Measurements from ENCODE around the gene CDC6. TPM values are rescaled to one million over a fixed set of nuclear protein-coding genes. Genes with fewer than 3 reads are reported as not detected.

Gene CDC6
- total and polyA plus RNA-seq, 2 of the 8 experiments (the other 6 are each of a cell fraction or from before 2014, with no cell fraction given) = 50.5 to 140 TPM

DNA sequence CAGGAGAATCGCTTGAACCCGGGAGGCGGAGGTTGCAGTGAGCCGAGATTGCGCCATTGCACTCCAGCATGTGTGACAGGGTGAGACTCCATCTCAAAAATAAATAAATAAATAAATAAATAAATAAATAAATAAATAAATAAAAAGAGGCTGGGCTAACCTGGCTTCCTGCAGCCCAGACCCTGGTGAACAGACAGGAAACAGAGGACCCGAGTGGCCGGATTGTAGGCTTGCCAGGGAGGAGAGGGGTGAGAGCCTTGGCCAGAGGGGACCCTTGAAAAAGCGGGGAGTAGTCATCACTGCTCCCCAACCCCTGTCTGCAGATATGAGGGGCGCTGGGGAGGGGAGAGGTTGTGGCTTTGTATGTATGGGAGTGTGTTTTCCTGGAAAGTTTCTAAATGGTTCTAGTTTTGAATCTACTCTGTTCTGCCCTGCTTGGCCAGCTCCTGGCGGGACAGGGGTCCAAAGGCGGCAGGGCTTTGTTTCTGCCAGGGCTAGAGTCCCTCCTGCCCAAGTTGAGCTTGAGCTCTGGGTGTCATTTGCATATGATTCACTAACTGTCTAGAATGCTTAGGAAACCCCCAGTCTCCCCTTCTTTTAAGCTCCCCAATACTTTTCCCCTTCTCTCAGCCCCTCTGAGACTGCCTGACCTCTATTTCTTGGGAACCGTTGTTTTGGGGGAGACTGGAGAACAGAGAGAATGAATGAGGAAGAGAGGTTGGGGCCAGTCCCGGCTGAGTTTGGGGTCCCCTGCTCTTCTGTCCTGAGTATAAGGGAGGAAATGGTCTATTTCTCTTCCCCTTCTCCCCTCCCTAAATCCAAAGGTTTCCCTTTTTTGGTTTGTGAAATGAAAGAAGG lies 37.7 kb downstream of the CDC6 start:
- no peak overlapping the region for H2BK5ac ChIP-seq (ENCODE audit: low read depth, low read length)
- H2AK5ac ChIP-seq (ENCODE audit: low read depth, low read length) = no peak overlapping the region
- H3K27ac ChIP-seq (ENCODE audit: low read depth, low read length) = no peak overlapping the region
- no peak overlapping the region for H3K9ac ChIP-seq (replicated peaks in 1 of 4; ENCODE audit: extremely low read depth in 1 of 4, low read depth in 3 of 4, low read length in 3 of 4)
- H3K79me1 ChIP-seq (ENCODE audit: low read depth, low read length) = peaks cover 18% of the 10 kb centered on the region
- no peak overlapping the region for H2AFZ ChIP-seq (ENCODE audit: low read length)
- no peak overlapping the region for H3K56ac ChIP-seq (replicated peaks; ENCODE audit: insufficient read length, low read depth, low read length)
- no peak overlapping the region for H2BK20ac ChIP-seq (ENCODE audit: low read length)
- 90% methylated on average over 13 of the region's 13 CpGs; no CpG with 5 or more reads in 1 of the 2 experiments for WGBS, 2 experiments (ENCODE audit: extremely low coverage in 1 of 2, insufficient coverage in 1 of 2, insufficient read length in 1 of 2, insufficient replicate concordance in 2 of 2, low coverage in 1 of 2, low lambda C conversion rate in 2 of 2, missing lambda C conversion rate in 1 of 2)
- no peak overlapping the region for H3K4ac ChIP-seq (replicated peaks; ENCODE audit: insufficient read length, low read depth, low read length)
- FAIRE-seq (no peak), DNase-seq (ENCODE audit: low read depth in 1 of 2, low spot score in 2 of 2) (no peak)
- H4K20me1 ChIP-seq (replicated peaks in 1 of 2; ENCODE audit: control insufficient read depth in 1 of 2, insufficient read depth in 2 of 2, low read length in 2 of 2) = peaks cover 19 to 35% of the 10 kb centered on the region in 2 experiments
- H3K18ac ChIP-seq (ENCODE audit: extremely low read depth, low read length) = no peak overlapping the region
- H4K91ac ChIP-seq (replicated peaks; ENCODE audit: insufficient read length, low read length) = no peak overlapping the region
- H3K36me3 ChIP-seq (ENCODE audit: control insufficient read depth in 2 of 4, insufficient read depth in 4 of 4, low read length in 3 of 4) = no peaks in the 10 kb centered on the region
- H2BK120ac ChIP-seq (replicated peaks; ENCODE audit: low read depth, low read length) = no peak overlapping the region
- H4K5ac ChIP-seq (ENCODE audit: insufficient read length, low read depth, low read length) = no peak overlapping the region
- ChIA-PET CTCF (ENCODE audit: partially characterized antibody) (interaction anchor here (0.9 to 39.2 kb wide), 6 partner anchors 8 to 50 kb away, joined by 3 to 1198 read pairs (median 3); partner anchors contain the start of gene GJD3), POLR2A (ENCODE audit: partially characterized antibody) (interaction anchor here (0.5 to 3.3 kb wide), 6 partner anchors 9 to 58 kb away, joined by 3 to 10 read pairs (median 4); partner anchors contain the start of gene RARA)
- H3K9me3 ChIP-seq (ENCODE audit: insufficient read depth in 2 of 2, low read depth in 1 of 2, low read length in 1 of 2) = no peaks in the 10 kb centered on the region
- peaks cover 0 to 19% (median 11%) of the 10 kb centered on the region in 4 experiments; a peak in 5 of 7 replicates for H3K4me1 ChIP-seq (replicated peaks in 1 of 4; ENCODE audit: control insufficient read depth in 3 of 4, insufficient read depth in 4 of 4, low read length in 3 of 4)
- H3K23me2 ChIP-seq (ENCODE audit: low read depth, low read length) = no peaks in the 10 kb centered on the region
- H3K14ac ChIP-seq (ENCODE audit: insufficient read length) = no peak overlapping the region
- no peak overlapping the region for H2BK12ac ChIP-seq (ENCODE audit: low read depth, low read length)
- H3K23ac ChIP-seq (ENCODE audit: insufficient read length) = no peak overlapping the region
- no peak overlapping the region for H3K4me2 ChIP-seq (ENCODE audit: insufficient read depth in 1 of 2, low read depth in 2 of 2, low read length in 2 of 2)
- no peak overlapping the region for H2BK15ac ChIP-seq (ENCODE audit: low read length)
- no peak overlapping the region for H4K8ac ChIP-seq (ENCODE audit: extremely low read depth, insufficient read depth, low read length)
- H3K27me3 ChIP-seq (replicated peaks in 1 of 4; ENCODE audit: control insufficient read depth in 3 of 4, extremely low read depth in 1 of 4, insufficient read depth in 3 of 4, low read length in 3 of 4) = no peaks in the 10 kb centered on the region
- no peak overlapping the region for H3K4me3 ChIP-seq (ENCODE audit: extremely low read depth in 1 of 4, insufficient read depth in 2 of 4, low read depth in 3 of 4, low read length in 4 of 4)
- peaks cover 0 to 14% of the 10 kb centered on the region in 2 experiments; a peak in 1 of 4 replicates for H3K79me2 ChIP-seq (ENCODE audit: control insufficient read depth in 1 of 2, insufficient read depth in 2 of 2, low read length in 2 of 2)
- TF ChIP-seq EGR1 (IDR thresholded peaks at IDR 0.05; ENCODE audit: borderline replicate concordance, low read depth, low read length) (no peak), PHF8 (conservative IDR thresholded peaks at IDR 0.05; ENCODE audit: low read depth, low read length) (no peak), YY1 (IDR thresholded peaks at IDR 0.05; ENCODE audit: low read depth, low read length) (no peak), CHD1 (IDR thresholded peaks at IDR 0.05; ENCODE audit: low read depth, low read length) (no peak), SUZ12 (IDR thresholded peaks at IDR 0.05; ENCODE audit: low read length) (no peak), SAP30 (IDR thresholded peaks at IDR 0.05; ENCODE audit: insufficient read depth, insufficient replicate concordance, low read length) (no peak), HDAC2 (IDR thresholded peaks at IDR 0.05; ENCODE audit: borderline replicate concordance in 1 of 2, low read depth in 2 of 2, low read length in 2 of 2) (no peak), SP1 (IDR thresholded peaks at IDR 0.05; ENCODE audit: low read depth, low read length) (no peak), EP300 (IDR thresholded peaks at IDR 0.05; ENCODE audit: borderline replicate concordance in 1 of 2, low read depth in 2 of 2, low read length in 2 of 2) (no peak), SP2 (IDR thresholded peaks at IDR 0.05; ENCODE audit: low read length) (no peak)
- TF ChIP-seq, protein P1, sequence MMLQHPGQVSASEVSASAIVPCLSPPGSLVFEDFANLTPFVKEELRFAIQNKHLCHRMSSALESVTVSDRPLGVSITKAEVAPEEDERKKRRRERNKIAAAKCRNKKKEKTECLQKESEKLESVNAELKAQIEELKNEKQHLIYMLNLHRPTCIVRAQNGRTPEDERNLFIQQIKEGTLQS (IDR thresholded peaks at IDR 0.05; ENCODE audit: insufficient read depth, low read depth, low read length) = no peak
